ENCODE data around the gene ZNF500.

DNA sequence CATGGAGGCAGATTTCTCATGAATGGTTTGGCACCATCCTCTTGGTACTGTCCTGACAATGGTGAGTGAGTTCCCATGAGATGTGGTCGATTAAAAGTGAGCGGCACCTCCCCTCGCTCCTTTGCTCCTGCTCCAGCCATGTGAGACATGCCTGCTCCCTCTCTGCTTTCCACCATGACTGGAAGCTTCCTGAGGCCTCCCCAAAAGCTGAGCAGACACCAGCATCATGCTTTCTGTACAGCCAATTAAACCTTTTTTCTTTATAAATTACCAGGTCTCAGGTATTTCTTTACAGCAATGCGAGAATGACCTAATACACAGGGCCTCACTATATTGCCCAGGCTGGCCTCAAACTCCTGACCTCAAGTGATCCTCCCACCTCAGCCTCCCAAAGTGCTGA is 12.1 kb downstream of the ZNF500 start:
- TF ChIP-seq ZNF626 (tag by site-specific recombination; IDR thresholded peaks at IDR 0.05) (no peak), YY1 (tag by site-specific recombination; IDR thresholded peaks at IDR 0.05) (no peak), ZNF121 (tag by site-specific recombination; IDR thresholded peaks at IDR 0.05) (no peak), ZNF324 (tag by site-specific recombination; IDR thresholded peaks at IDR 0.05) (no peak)
- TF ChIP-seq, protein P1, sequence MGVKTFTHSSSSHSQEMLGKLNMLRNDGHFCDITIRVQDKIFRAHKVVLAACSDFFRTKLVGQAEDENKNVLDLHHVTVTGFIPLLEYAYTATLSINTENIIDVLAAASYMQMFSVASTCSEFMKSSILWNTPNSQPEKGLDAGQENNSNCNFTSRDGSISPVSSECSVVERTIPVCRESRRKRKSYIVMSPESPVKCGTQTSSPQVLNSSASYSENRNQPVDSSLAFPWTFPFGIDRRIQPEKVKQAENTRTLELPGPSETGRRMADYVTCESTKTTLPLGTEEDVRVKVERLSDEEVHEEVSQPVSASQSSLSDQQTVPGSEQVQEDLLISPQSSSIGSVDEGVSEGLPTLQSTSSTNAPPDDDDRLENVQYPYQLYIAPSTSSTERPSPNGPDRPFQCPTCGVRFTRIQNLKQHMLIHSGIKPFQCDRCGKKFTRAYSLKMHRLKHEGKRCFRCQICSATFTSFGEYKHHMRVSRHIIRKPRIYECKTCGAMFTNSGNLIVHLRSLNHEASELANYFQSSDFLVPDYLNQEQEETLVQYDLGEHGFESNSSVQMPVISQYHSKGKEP (tag by site-specific recombination; IDR thresholded peaks at IDR 0.05) = no peak

Data from HEK293 (cell line).